A549 (cell line): ENCODE measurements around the gene ACTR6. TPM values are rescaled to one million over a fixed set of nuclear protein-coding genes. Genes with fewer than 3 reads are reported as not detected.

Source experiments
- ATAC-seq, 2 experiments: fragments of 200-7000 bp in 1 of 2; fragments of >200 bp in 1 of 2; cut with Nextera tagmentation in 1 of 2; cut with Tn5 transposase in 1 of 2; 3 replicates each; pipeline versions ENCODE4 v1.8.0 to v1.9.1; 2018 to 2020; ENCODE audit warnings: mild to moderate bottlenecking in 1 of 2, moderate library complexity in 1 of 2
- CTCF ChIA-PET: fragments of 300-600 bp; sonication (Branson Sonifier 250); formaldehyde crosslinking; extraction: SDS; loops from one replicate; lab custom pipeline; 2021; ENCODE audit warnings: antibody characterized with exemption, inconsistent platforms; lab: Yijun Ruan, JAX
- POLR2A ChIA-PET: fragments of 350-600 bp; formaldehyde crosslinking; extraction: SDS; loops from one replicate; lab custom pipeline; 2021; ENCODE audit warnings: antibody characterized with exemption, inconsistent platforms; lab: Yijun Ruan, JAX
- DNase-seq, 2 experiments: peaks; one replicate each; pipeline versions ENCODE4 v3.0.0 to v3.0.0-alpha.2; 2011 to 2016; ENCODE audit warnings: low read depth in 1 of 2, low spot score in 1 of 2
- FAIRE-seq: peaks from 2 replicates; lab custom pipeline; 2011; peaks lifted over from hg19 to GRCh38; lab: Jason Lieb, UNC
- H3K27ac ChIP-seq, 2 experiments: fragments of >200 bp; sonication (Bioruptor Twin); formaldehyde crosslinking; 3 replicates each; pipeline ENCODE4 v1.5.1; 2016 to 2017
- H3K4me1 ChIP-seq: fragments of >200 bp; sonication (Bioruptor Twin); formaldehyde crosslinking; 3 replicates; pipeline ENCODE4 v1.6.1; 2016
- H3K4me2 ChIP-seq: fragments of >200 bp; sonication (Bioruptor Twin); formaldehyde crosslinking; 3 replicates; pipeline ENCODE4 v1.6.1; 2016
- H3K4me3 ChIP-seq: fragments of >200 bp; sonication (Bioruptor Twin); formaldehyde crosslinking; 3 replicates; pipeline ENCODE4 v1.5.1; 2016
- H3K9me3 ChIP-seq: fragments of >200 bp; sonication (Bioruptor Twin); formaldehyde crosslinking; 3 replicates; pipeline ENCODE4 v1.6.1; 2016
- CHD2 ChIP-seq: fragments of 150-350 bp; IDR thresholded peaks from 2 replicates; pipeline ENCODE4 v1.6.1; 2014; ENCODE audit warnings: low read length; ENCODE audit not compliant: partially characterized antibody
- CHD4 ChIP-seq: fragments of 200-600 bp; sonication (generic); IDR thresholded peaks from 2 replicates; pipeline ENCODE4 v1.6.1; 2016; ENCODE audit warnings: antibody characterized with exemption, mild to moderate bottlenecking, borderline replicate concordance
- EHF ChIP-seq: fragments of 250-450 bp; sonication (Bioruptor Pico); IDR thresholded peaks from 2 replicates; pipeline ENCODE4 v1.5.0; 2020; ENCODE audit warnings: mild to moderate bottlenecking
- EHMT2 ChIP-seq: fragments of 200-600 bp; sonication (generic); IDR thresholded peaks from 2 replicates; pipeline ENCODE4 v1.6.1; 2016; ENCODE audit warnings: antibody characterized with exemption, low read depth, mild to moderate bottlenecking, moderate library complexity
- EP300 ChIP-seq, 2 experiments: fragments of >200 bp; sonication (Bioruptor Twin); formaldehyde crosslinking; IDR thresholded peaks; 2 replicates in 1 of 2; 3 replicates in 1 of 2; pipeline ENCODE4 v1.6.1; 2016 to 2017
- FOSB ChIP-seq: fragments of 250-450 bp; sonication (Bioruptor Pico); IDR thresholded peaks from 2 replicates; pipeline ENCODE4 v1.5.0; 2020; ENCODE audit warnings: mild to moderate bottlenecking, moderate library complexity
- GATA3 ChIP-seq: IDR thresholded peaks from 2 replicates; pipeline ENCODE4 v1.6.1; 2012; ENCODE audit warnings: borderline replicate concordance
- HOXA7 ChIP-seq: fragments of 250-450 bp; sonication (Bioruptor Pico); IDR thresholded peaks from 2 replicates; pipeline ENCODE4 v1.5.0; 2020; ENCODE audit warnings: mild to moderate bottlenecking, moderate library complexity
- HOXB5 ChIP-seq: fragments of 250-450 bp; sonication (Bioruptor Pico); IDR thresholded peaks from 2 replicates; pipeline ENCODE4 v1.5.0; 2020; ENCODE audit warnings: mild to moderate bottlenecking, moderate library complexity
- JUN ChIP-seq, 2 experiments: fragments of >200 bp; sonication (Bioruptor Twin); formaldehyde crosslinking; IDR thresholded peaks; 2 replicates in 1 of 2; 3 replicates in 1 of 2; pipeline ENCODE4 v1.6.1; 2016 to 2017
- KDM1A ChIP-seq: fragments of 200-600 bp; sonication (generic); IDR thresholded peaks from 2 replicates; pipeline ENCODE4 v1.6.1; 2016; ENCODE audit warnings: low read depth, mild to moderate bottlenecking
- MAZ ChIP-seq: fragments of 150-350 bp; IDR thresholded peaks from 2 replicates; pipeline ENCODE4 v1.6.1; 2014; ENCODE audit warnings: antibody characterized with exemption, low read depth, low read length, borderline replicate concordance
- NPAS2 ChIP-seq: fragments of 250-450 bp; sonication (Bioruptor Pico); IDR thresholded peaks from 2 replicates; pipeline ENCODE4 v1.8.0; 2022; ENCODE audit warnings: mild to moderate bottlenecking, moderate library complexity, borderline replicate concordance
- PHF8 ChIP-seq: fragments of 200-600 bp; sonication (generic); IDR thresholded peaks from 2 replicates; pipeline ENCODE4 v1.6.1; 2016; ENCODE audit warnings: low read depth, mild to moderate bottlenecking, antibody characterized with exemption, moderate library complexity, borderline replicate concordance
- RFX5 ChIP-seq: fragments of 450-650 bp; IDR thresholded peaks from 2 replicates; pipeline ENCODE4 v1.7.1; 2014; ENCODE audit warnings: antibody characterized with exemption, mild to moderate bottlenecking, moderate library complexity
- RNF2 ChIP-seq: fragments of 200-600 bp; sonication (generic); IDR thresholded peaks from 2 replicates; pipeline ENCODE4 v1.6.1; 2016; ENCODE audit warnings: low read depth, mild to moderate bottlenecking, antibody characterized with exemption, moderate library complexity, borderline replicate concordance
- SREBF2 ChIP-seq: fragments of 450-650 bp; IDR thresholded peaks from 2 replicates; pipeline ENCODE4 v1.6.1; 2014; ENCODE audit warnings: mild to moderate bottlenecking, moderate library complexity
- TFCP2L1 ChIP-seq: fragments of 250-450 bp; sonication (Bioruptor Pico); IDR thresholded peaks from 2 replicates; pipeline ENCODE4 v1.5.0; 2021; ENCODE audit warnings: mild to moderate bottlenecking
- ZC3H11A ChIP-seq: fragments of 450-650 bp; IDR thresholded peaks from 2 replicates; pipeline ENCODE4 v1.6.1; 2014; ENCODE audit warnings: antibody characterized with exemption, mild to moderate bottlenecking
- ZSCAN20 ChIP-seq: fragments of 250-450 bp; sonication (Bioruptor Pico); IDR thresholded peaks from 2 replicates; pipeline ENCODE4 v1.8.0; 2022; ENCODE audit warnings: mild to moderate bottlenecking, moderate library complexity
- WGBS: methylation state at CpG from one replicate; pipeline ENCODE4 v1.1.6; 2017; ENCODE audit errors: missing lambda C conversion rate; 5-methylcytosine and 5-hydroxymethylcytosine counted together
- polyA plus RNA-seq, 4 experiments: library from polyadenylated mRNA; depleted of rRNA in 3 of 4; stranded (reverse); fragments of >200 nt; fragmentation: RNase III in 1 of 4; extraction: RNeasy Plus Mini Kit Qiagen cat#74134 plus additional on column Dnase treatment in 1 of 4; gene quantifications; 2 replicates in 3 of 4; 3 replicates in 1 of 4; pipeline ENCODE4 v1.2.3, GENCODE V29; 2011 to 2017
- TF ChIP-seq, protein P1 (sequence below): fragments of 450-650 bp; IDR thresholded peaks from 2 replicates; pipeline ENCODE4 v1.6.1; 2014; ENCODE audit warnings: antibody characterized with exemption
- TF ChIP-seq, protein P2 (sequence below): fragments of 150-350 bp; IDR thresholded peaks from 2 replicates; pipeline ENCODE4 v1.6.1; 2014; ENCODE audit warnings: low read depth, mild to moderate bottlenecking, low read length
- TF ChIP-seq, protein P3 (sequence below): fragments of 200-600 bp; sonication (generic); IDR thresholded peaks from 2 replicates; pipeline ENCODE4 v1.6.1; 2016; ENCODE audit warnings: antibody characterized with exemption, mild to moderate bottlenecking, moderate library complexity
- TF ChIP-seq, protein P4 (sequence below): IDR thresholded peaks from 2 replicates; pipeline ENCODE4 v1.6.1; 2012; ENCODE audit warnings: low read depth, borderline replicate concordance
- TF ChIP-seq, protein P5 (sequence below): IDR thresholded peaks from 2 replicates; pipeline ENCODE4 v1.6.1; 2012

Gene ACTR6
- polyA plus RNA-seq, 2 of the 4 experiments (the other 2 are of a cell fraction) = 37.0 to 50.1 TPM

DNA sequence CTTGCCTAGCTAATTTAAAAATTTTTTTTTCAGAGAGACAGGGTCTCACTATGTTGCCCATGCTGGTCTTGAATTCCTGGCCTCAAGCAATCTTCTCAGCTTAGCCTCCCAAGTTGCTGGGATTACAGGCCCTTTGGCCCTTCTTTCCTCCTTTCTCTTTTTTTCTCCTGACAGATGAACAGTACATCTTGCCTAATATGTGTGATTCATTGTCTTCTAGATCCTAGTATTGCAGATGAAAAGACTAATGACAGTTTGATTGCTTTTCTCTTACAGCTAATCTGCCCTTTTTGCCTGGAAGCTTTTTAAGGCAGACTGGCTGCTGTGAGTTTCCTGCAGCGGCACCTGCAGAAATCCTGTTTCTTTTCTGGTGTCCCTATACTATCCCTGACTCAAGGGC, 54.3 kb downstream of the ACTR6 start:
- no peaks in the 10 kb centered on the region for H3K9me3 ChIP-seq
- WGBS = 90% methylated on average over 1 of the region's 1 CpG
- TF ChIP-seq JUN (IDR thresholded peaks at IDR 0.05) (no peak), CHD4 (no peak), ZC3H11A (no peak), FOSB (CRISPR knock-in tag) (no peak), KDM1A (no peak), HOXB5 (CRISPR knock-in tag) (no peak), GATA3 (no peak), TFCP2L1 (CRISPR knock-in tag) (no peak), RFX5 (no peak), EHF (CRISPR knock-in tag) (no peak), EHMT2 (no peak)
- TF ChIP-seq, protein P1, sequence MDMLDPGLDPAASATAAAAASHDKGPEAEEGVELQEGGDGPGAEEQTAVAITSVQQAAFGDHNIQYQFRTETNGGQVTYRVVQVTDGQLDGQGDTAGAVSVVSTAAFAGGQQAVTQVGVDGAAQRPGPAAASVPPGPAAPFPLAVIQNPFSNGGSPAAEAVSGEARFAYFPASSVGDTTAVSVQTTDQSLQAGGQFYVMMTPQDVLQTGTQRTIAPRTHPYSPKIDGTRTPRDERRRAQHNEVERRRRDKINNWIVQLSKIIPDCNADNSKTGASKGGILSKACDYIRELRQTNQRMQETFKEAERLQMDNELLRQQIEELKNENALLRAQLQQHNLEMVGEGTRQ = no peak
- TF ChIP-seq, protein P2, sequence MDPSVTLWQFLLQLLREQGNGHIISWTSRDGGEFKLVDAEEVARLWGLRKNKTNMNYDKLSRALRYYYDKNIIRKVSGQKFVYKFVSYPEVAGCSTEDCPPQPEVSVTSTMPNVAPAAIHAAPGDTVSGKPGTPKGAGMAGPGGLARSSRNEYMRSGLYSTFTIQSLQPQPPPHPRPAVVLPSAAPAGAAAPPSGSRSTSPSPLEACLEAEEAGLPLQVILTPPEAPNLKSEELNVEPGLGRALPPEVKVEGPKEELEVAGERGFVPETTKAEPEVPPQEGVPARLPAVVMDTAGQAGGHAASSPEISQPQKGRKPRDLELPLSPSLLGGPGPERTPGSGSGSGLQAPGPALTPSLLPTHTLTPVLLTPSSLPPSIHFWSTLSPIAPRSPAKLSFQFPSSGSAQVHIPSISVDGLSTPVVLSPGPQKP = no peak
- no peak overlapping the region for H3K4me3 ChIP-seq
- CTCF ChIA-PET = interaction anchor here (0.6 to 1.8 kb wide), 3 partner anchors 14 to 72 kb away, joined by 3 to 8 read pairs (median 4); no protein-coding TSS in a partner anchor
- peak overlapping the region in 1 of 2 experiments; percentile 45; a peak in 2 of 6 replicates for H3K27ac ChIP-seq
- DNase-seq (no peak), ATAC-seq (no peak; a peak in 1 of 6 replicates), FAIRE-seq (no peak)
- POLR2A ChIA-PET = no interaction called here
- H3K4me1 ChIP-seq = peaks cover 13% of the 10 kb centered on the region
- H3K4me2 ChIP-seq = no peak overlapping the region

DNA sequence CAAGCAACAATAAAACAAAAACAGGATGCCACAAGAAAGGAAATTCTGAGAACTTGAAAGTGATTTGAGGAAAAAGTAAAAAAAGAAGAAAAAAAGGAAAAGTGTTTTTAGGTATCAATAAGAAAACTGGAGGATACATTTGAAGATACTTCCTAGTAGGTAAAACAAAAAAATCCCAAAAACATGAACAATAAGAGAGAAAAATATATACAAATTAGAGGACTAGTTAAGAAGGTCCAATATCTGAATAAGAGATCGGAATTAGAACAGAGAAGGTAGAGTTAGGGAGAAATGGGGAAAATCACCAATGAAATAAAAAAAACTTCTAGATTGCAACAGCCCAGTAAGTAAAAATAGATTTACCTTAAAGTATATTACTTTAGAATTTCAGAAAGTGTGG, 57.5 kb downstream of the ACTR6 start:
- POLR2A ChIA-PET = no interaction called here
- CTCF ChIA-PET = no interaction called here
- no peak overlapping the region for H3K4me2 ChIP-seq
- DNase-seq = no peak
- H3K27ac ChIP-seq = no peak overlapping the region
- FAIRE-seq = no peak
- no peaks in the 10 kb centered on the region; the same call in 2 of the 3 replicates for H3K4me1 ChIP-seq
- H3K9me3 ChIP-seq = no peaks in the 10 kb centered on the region
- 87% methylated on average over 1 of the region's 1 CpG for WGBS
- no peak for ATAC-seq
- TF ChIP-seq SREBF2 = no peak
- TF ChIP-seq, protein P3, sequence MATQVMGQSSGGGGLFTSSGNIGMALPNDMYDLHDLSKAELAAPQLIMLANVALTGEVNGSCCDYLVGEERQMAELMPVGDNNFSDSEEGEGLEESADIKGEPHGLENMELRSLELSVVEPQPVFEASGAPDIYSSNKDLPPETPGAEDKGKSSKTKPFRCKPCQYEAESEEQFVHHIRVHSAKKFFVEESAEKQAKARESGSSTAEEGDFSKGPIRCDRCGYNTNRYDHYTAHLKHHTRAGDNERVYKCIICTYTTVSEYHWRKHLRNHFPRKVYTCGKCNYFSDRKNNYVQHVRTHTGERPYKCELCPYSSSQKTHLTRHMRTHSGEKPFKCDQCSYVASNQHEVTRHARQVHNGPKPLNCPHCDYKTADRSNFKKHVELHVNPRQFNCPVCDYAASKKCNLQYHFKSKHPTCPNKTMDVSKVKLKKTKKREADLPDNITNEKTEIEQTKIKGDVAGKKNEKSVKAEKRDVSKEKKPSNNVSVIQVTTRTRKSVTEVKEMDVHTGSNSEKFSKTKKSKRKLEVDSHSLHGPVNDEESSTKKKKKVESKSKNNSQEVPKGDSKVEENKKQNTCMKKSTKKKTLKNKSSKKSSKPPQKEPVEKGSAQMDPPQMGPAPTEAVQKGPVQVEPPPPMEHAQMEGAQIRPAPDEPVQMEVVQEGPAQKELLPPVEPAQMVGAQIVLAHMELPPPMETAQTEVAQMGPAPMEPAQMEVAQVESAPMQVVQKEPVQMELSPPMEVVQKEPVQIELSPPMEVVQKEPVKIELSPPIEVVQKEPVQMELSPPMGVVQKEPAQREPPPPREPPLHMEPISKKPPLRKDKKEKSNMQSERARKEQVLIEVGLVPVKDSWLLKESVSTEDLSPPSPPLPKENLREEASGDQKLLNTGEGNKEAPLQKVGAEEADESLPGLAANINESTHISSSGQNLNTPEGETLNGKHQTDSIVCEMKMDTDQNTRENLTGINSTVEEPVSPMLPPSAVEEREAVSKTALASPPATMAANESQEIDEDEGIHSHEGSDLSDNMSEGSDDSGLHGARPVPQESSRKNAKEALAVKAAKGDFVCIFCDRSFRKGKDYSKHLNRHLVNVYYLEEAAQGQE = no peak
- TF ChIP-seq EHMT2 = no peak
- TF ChIP-seq CHD2 = no peak
- no peak for TF ChIP-seq ZSCAN20
- TF ChIP-seq HOXA7 (CRISPR knock-in tag) = no peak
- TF ChIP-seq PHF8 = no peak
- TF ChIP-seq, protein P4, sequence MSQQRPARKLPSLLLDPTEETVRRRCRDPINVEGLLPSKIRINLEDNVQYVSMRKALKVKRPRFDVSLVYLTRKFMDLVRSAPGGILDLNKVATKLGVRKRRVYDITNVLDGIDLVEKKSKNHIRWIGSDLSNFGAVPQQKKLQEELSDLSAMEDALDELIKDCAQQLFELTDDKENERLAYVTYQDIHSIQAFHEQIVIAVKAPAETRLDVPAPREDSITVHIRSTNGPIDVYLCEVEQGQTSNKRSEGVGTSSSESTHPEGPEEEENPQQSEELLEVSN = no peak
- TF ChIP-seq MAZ = no peak
- no peak for TF ChIP-seq RNF2
- TF ChIP-seq EP300 (IDR thresholded peaks at IDR 0.05) = no peak
- no peak for TF ChIP-seq NPAS2 (CRISPR knock-in tag)
- TF ChIP-seq, protein P5, sequence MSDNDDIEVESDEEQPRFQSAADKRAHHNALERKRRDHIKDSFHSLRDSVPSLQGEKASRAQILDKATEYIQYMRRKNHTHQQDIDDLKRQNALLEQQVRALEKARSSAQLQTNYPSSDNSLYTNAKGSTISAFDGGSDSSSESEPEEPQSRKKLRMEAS = no peak
- H3K4me3 ChIP-seq = no peak overlapping the region
